BE2C (cell line): ENCODE results near the gene DENND5B.

Source experiments
- DNase-seq: peaks from one replicate; pipeline ENCODE4 v3.0.0-alpha.2; 2020
- H3K27me3 ChIP-seq: fragments of 250-450 bp; sonication (Bioruptor Pico); 2 replicates; pipeline ENCODE4 v1.5.1; 2020; ENCODE audit warnings: mild to moderate bottlenecking
- H3K36me3 ChIP-seq: fragments of 250-450 bp; sonication (Bioruptor Pico); 2 replicates; pipeline ENCODE4 v1.5.1; 2020; ENCODE audit warnings: mild to moderate bottlenecking
- H3K4me1 ChIP-seq: fragments of 250-450 bp; sonication (Bioruptor Pico); 2 replicates; pipeline ENCODE4 v1.5.1; 2020
- H3K4me3 ChIP-seq: 2 replicates; pipeline ENCODE4 v1.5.1; 2011; ENCODE audit warnings: low read depth, low read length
- H3K9me3 ChIP-seq: fragments of 250-450 bp; sonication (Bioruptor Pico); 2 replicates; pipeline ENCODE4 v1.5.1; 2020
- CTCF ChIP-seq: IDR thresholded peaks from 2 replicates; pipeline ENCODE4 v1.5.1; 2012; ENCODE audit warnings: mild to moderate bottlenecking, low read depth, low read length

Gene DENND5B

DNA sequence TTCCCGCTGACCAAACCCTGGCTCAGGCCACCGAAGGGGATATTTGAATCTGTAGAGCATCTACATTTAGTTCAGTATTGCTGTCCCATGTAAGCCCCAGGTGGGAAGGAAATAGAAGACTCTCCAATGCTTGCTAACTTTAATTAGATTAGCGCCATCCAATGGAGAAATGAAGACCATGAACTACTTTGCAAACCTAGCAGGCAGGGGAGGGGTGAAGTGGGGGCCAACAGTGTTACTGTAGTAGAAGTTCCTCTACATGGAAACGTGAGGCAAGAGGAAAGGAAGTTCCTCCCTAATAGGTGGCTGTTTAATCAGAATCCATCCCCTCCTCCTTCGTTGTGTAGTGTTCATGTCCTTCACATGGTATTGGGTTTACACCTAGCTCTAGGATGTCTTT lies 9.3 kb upstream of the DENND5B start:
- Histone ChIP-seq H3K9me3 (no peaks in the 10 kb centered on the region), H3K4me1 (no peaks in the 10 kb centered on the region), H3K4me3 (no peak overlapping the region), H3K36me3 (0 out of 2 replicates have a peak, but pooled peaks cover 4% of the 10 kb centered on the region), H3K27me3 (no peaks in the 10 kb centered on the region)
- no peak for TF ChIP-seq CTCF
- DNase-seq: no peak

DNA sequence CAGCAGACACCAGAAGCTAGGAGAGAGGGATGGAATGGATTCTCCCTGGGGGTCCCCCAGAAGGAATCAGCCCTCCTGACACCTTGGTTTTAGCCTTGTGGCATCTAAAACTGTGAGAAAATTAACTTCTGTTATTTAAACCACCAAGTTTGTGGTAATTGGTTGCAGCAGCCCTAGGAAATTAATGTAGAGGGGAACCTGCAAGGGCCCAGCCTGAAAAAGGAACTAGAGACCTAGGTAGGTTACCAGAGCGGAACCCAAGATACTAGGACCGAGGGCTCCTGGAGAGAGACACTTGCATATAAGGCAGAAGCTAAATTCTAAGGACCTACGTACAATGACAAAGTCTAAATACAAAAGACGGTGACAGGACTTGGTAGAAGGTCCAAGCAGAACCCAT lies 8.1 kb upstream of the DENND5B start:
- Histone ChIP-seq H3K36me3 (0 out of 2 replicates have a peak, but pooled peaks cover 4% of the 10 kb centered on the region), H3K4me1 (no peaks in the 10 kb centered on the region), H3K4me3 (no peak overlapping the region), H3K27me3 (no peaks in the 10 kb centered on the region), H3K9me3 (no peaks in the 10 kb centered on the region)
- no peak for TF ChIP-seq CTCF
- DNase-seq: no peak

GRCh38 chr12:31597066-31597465 lies 6.1 kb upstream of the DENND5B start:
- Histone ChIP-seq H3K4me3 (no peak overlapping the region), H3K9me3 (no peaks in the 10 kb centered on the region), H3K36me3 (0 out of 2 replicates have a peak, but pooled peaks cover 4% of the 10 kb centered on the region), H3K4me1 (no peaks in the 10 kb centered on the region; the same call in 1 of the 2 replicates), H3K27me3 (no peaks in the 10 kb centered on the region)
- TF ChIP-seq CTCF: no peak
- no peak for DNase-seq

- no peak for TF ChIP-seq CTCF
- H3K27me3 ChIP-seq: no peaks in the 10 kb centered on the region; the same call in 1 of the 2 replicates
- no peak for DNase-seq
- no peak overlapping the region for H3K4me3 ChIP-seq
- H3K9me3 ChIP-seq: no peaks in the 10 kb centered on the region
- peaks cover 8% of the 10 kb centered on the region for H3K36me3 ChIP-seq
- H3K4me1 ChIP-seq: no peaks in the 10 kb centered on the region; the same call in 1 of the 2 replicates
Observed at GRCh38 chr12:31594681-31595080, 3.7 kb upstream of the DENND5B start.

DNA sequence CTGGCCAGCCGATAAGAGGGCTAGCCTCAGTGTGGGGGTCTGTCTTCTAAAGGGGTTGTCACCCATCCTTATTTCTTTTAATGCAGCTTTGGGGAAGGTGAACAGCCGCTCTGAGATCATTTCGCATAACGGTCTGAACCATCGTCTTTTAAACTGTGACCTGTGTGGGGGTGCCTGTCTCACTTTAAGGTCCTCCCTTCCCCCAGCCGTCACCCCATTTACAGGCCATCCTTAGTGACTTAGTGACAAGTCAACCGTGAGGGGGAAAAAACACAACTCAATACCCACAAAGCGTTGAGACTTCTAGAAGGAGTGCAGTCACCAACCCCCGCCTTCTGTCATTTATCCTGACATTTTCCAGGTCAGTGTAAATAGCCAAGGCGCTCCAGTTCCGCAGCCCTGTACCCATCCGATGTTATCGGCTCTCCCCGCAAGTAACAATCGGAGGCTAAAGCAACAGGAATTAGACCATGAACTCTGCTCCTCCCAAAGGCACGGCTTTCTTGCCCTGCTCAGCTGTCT lies 505 bp upstream of the DENND5B start:
- Histone ChIP-seq H3K4me3 (peak overlapping the region; percentile 81), H3K36me3 (peaks cover 8% of the 10 kb centered on the region), H3K4me1 (no peaks in the 10 kb centered on the region; the same call in 1 of the 2 replicates), H3K27me3 (no peaks in the 10 kb centered on the region; the same call in 1 of the 2 replicates), H3K9me3 (no peaks in the 10 kb centered on the region)
- no peak for TF ChIP-seq CTCF
- DNase-seq: peak; percentile 73

- TF ChIP-seq CTCF: no peak
- H3K36me3 ChIP-seq: peaks cover 4% of the 10 kb centered on the region
- peak; percentile 74 for DNase-seq
- H3K27me3 ChIP-seq: no peaks in the 10 kb centered on the region; the same call in 1 of the 2 replicates
- H3K9me3 ChIP-seq: no peaks in the 10 kb centered on the region
- H3K4me1 ChIP-seq: no peaks in the 10 kb centered on the region; the same call in 1 of the 2 replicates
- peak overlapping the region; percentile 86 for H3K4me3 ChIP-seq
Observed at GRCh38 chr12:31589904-31590641, 863 bp downstream of the DENND5B start.
